K562 (cell line): ENCODE measurements around the gene LTA.
"Not testable (repeated sequence)": the region's sequence is repeated elsewhere in the genome, so short reads cannot be mapped to it uniquely, and the experiment has no call there.

Experiments used
- AFF4 ChIP-seq: sonication (generic); formaldehyde crosslinking; IDR thresholded peaks from 2 replicates; pipeline ENCODE4 v1.8.0; 2023; ENCODE audit warnings: mild to moderate bottlenecking, missing genetic modification reagents
- FUS ChIP-seq: fragments of 200-400 bp; formaldehyde crosslinking; optimal IDR thresholded peaks from 2 replicates; pipeline ENCODE3; 2017; ENCODE audit warnings: low read depth, low read length
- ZBTB5 ChIP-seq: fragments of 450-650 bp; IDR thresholded peaks from 2 replicates; pipeline ENCODE4 v1.6.1; 2017; ENCODE audit warnings: antibody characterized with exemption
- ZNF316 ChIP-seq: fragments of 450-650 bp; IDR thresholded peaks from 2 replicates; pipeline ENCODE4 v1.6.1; 2016
- TF ChIP-seq, protein P1 (sequence below), 3 experiments: IDR thresholded peaks in 2 of 3; conservative IDR thresholded peaks in 1 of 3; 2 replicates each; pipeline ENCODE4 v1.5.1; 2011 to 2012; ENCODE audit warnings: low read length in 3 of 3, mild to moderate bottlenecking in 3 of 3, control low read depth in 2 of 3, improper control_type of control experiment in 1 of 3, inconsistent platforms in 1 of 3, low read depth in 1 of 3, mixed read lengths in 1 of 3, moderate library complexity in 1 of 3; ENCODE audit not compliant: insufficient read depth in 2 of 3
- TF ChIP-seq, protein P2 (sequence below): sonication (generic); formaldehyde crosslinking; IDR thresholded peaks from 2 replicates; pipeline ENCODE4 v1.8.1; 2023; ENCODE audit warnings: mild to moderate bottlenecking, missing genetic modification reagents

DNA sequence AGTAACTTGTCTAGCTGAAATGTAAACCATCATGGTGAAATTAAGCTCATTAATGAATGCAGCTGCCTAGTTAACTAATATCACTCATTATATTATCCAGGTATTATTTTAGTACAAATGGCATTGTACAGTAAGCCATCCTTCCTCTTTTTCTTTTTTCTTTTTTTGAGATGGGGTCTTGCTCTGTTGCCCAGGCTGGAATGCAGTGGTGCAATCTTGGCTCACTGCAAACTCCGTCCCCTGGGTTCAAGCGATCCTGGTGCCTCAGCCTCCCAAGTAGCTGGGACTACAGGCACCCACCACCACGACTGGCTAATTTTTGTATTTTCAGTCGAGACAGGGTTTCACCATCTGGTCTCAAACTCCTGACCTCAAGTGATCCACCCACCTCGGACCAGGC is 18.6 kb downstream of the LTA start:
- TF ChIP-seq, protein P1, sequence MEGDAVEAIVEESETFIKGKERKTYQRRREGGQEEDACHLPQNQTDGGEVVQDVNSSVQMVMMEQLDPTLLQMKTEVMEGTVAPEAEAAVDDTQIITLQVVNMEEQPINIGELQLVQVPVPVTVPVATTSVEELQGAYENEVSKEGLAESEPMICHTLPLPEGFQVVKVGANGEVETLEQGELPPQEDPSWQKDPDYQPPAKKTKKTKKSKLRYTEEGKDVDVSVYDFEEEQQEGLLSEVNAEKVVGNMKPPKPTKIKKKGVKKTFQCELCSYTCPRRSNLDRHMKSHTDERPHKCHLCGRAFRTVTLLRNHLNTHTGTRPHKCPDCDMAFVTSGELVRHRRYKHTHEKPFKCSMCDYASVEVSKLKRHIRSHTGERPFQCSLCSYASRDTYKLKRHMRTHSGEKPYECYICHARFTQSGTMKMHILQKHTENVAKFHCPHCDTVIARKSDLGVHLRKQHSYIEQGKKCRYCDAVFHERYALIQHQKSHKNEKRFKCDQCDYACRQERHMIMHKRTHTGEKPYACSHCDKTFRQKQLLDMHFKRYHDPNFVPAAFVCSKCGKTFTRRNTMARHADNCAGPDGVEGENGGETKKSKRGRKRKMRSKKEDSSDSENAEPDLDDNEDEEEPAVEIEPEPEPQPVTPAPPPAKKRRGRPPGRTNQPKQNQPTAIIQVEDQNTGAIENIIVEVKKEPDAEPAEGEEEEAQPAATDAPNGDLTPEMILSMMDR (IDR thresholded peaks at IDR 0.05 in 2 of 3, conservative IDR thresholded peaks at IDR 0.05 in 1 of 3; ENCODE audit: insufficient read depth in 2 of 3, low read depth in 1 of 3, low read length in 3 of 3): not testable (repeated sequence)
- TF ChIP-seq ZNF316; FUS; ZBTB5; AFF4 (CRISPR knock-in tag): not testable (repeated sequence)
- TF ChIP-seq, protein P2, sequence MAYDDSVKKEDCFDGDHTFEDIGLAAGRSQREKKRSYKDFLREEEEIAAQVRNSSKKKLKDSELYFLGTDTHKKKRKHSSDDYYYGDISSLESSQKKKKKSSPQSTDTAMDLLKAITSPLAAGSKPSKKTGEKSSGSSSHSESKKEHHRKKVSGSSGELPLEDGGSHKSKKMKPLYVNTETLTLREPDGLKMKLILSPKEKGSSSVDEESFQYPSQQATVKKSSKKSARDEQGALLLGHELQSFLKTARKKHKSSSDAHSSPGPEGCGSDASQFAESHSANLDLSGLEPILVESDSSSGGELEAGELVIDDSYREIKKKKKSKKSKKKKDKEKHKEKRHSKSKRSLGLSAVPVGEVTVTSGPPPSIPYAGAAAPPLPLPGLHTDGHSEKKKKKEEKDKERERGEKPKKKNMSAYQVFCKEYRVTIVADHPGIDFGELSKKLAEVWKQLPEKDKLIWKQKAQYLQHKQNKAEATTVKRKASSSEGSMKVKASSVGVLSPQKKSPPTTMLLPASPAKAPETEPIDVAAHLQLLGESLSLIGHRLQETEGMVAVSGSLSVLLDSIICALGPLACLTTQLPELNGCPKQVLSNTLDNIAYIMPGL (CRISPR knock-in tag): not testable (repeated sequence)
